GM18873 (cell line): ENCODE measurements around the gene STK33.

ENCODE experiments used
- ATAC-seq: cut with Tn5 transposase; IDR thresholded peaks from one replicate; pipeline ENCODE4 v1.9.1; 2021; ENCODE audit warnings: mild to moderate bottlenecking, moderate library complexity, moderate number of reproducible peaks; ENCODE audit not compliant: unreplicated experiment, low FRiP score

Gene STK33

DNA sequence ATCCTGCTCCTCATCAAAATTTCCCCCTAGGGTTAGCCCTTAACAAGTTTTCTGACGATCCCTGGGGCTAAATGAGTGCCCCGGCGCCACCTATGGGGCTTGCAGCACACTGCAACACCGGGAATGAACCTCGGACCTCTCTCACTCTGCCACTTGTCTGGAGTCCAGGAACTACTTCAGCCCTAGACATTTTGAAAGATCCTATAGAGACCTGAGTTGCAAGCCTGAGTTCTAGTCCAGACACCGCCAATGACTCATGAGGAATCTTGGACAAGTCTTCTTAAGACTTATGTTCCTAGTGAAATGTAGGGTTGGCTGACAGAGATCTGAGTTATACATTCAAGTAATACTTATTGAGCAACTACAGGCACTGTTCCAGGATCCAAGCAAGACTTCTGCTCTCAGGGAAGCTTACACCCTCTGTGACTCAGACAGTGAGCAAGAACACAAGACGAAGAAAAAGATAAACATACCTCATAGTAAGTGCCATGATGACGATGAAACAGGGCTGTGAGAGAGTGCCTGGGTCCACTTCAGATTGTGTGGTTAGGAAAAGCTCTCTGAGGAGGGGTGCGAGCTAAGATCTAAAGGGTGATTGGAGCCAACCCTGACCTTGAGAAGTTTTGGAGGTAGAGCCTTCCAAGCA, 10.2 kb upstream of the STK33 start:
- peak; percentile 55 for ATAC-seq

DNA sequence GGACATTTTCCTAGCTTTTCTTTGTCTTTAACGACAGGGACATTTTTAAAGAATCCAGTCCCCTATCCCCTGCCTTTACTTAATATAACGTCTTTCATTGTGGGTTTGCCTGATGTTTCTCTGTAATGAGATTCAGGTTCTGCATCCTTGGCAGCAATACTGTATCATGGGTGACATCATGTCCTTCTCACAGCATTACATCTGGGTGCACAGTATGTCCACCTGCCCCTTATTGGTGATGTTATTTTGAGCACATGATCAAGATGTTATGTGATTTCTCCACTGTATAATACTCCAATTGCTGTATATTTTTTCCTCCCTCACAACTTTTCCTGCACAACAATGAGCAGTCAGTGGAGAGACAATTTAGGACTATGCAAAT, 9.7 kb upstream of the STK33 start:
- no peak for ATAC-seq

DNA sequence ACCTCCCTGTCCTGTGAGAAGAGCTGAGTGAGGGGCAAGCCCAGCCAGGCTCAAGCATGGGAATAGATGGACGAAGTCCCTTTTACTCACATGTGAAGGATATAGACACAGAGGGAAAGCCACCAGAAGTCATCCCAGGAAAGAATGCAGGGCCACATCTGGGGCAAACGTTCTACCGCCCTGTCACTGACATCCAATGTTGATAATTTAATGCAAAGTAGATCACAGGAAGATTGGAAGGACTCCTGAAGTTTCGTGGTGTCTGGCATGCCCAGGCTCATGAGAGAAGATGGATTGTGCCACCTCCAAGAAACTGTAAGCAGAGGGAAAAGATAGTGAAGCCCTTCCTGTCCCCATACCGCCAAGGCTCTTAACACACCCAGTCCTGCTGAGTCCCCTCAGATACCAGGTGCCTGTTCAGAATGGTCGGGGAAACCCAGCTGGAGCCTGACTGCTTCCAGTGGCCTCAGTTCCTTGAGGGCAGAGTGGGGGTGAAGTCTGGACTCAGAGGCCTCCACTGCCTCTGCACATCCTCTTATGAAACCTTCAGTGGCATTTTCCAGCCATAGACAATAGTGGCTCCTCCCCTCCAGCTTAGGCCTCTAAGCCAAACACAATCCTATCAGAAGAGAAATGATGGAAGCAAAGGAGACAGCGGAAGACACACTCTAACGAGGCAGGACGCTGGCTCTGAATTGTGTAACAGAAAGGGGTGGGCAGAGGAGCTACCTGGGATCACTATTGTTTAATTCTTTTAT, 7.5 kb upstream of the STK33 start:
- no peak for ATAC-seq

DNA sequence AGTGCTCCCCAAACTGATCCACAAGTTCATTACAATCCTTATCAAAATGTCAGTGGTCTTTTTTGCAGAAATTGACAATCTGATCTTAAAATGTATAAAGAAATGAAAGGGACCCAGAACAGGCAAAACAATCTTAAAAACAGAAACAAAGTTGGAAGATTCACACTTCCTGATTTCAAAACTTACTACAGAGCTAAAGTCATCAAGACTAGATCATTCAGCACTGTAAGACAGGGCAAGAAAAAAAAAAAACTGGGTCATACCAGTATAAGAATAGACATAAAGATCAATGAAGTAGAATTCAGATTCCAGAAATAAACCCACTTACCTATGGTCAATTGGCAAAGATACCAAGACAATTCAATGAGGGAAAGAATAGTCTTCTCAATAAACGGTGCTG, 4.5 kb upstream of the STK33 start:
- ATAC-seq = no peak

DNA sequence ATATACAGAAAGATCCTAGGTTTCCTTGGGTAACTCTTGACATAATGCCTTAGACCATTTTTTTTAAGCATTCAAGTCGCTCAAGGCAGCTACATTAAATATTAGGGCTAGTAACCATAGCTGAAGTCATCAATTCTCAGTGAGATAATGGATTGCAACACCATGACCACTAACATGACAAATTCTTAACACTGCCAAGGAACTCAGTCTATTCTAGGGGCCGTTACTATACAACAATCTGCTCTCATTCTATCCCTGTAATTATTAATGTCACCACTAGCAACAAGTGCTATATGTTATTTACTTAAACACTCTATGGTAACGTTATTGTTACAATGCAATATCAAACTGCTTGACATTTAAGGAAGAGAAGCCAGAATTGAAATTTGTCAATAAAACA, 3.2 kb upstream of the STK33 start:
- ATAC-seq = no peak

DNA sequence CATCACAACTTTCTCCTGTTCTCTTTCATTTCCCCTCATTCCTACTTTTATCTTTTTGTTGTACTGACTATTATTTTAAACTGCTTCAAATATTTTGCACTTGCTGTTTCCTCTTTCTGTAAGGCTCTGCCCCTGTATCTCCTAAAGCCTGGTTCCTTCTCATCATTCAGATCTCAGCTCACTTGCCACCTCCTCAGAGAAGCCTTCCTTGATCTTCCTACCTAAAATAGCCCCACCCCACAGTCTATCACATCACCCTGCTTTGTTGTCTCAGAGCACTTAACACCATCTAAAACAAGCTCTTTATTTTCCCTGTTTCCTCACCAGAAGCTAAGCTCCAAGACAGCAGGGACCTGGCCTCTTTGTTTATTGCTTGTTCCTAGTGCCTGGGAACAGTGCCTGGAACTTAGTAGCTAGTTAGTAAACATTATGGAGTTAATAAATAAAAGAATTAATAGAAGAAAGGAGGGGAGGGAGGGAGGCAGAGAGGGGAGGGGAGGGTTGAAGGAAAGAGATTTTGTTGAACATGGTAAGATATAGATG, 2.5 kb upstream of the STK33 start:
- no peak for ATAC-seq

DNA sequence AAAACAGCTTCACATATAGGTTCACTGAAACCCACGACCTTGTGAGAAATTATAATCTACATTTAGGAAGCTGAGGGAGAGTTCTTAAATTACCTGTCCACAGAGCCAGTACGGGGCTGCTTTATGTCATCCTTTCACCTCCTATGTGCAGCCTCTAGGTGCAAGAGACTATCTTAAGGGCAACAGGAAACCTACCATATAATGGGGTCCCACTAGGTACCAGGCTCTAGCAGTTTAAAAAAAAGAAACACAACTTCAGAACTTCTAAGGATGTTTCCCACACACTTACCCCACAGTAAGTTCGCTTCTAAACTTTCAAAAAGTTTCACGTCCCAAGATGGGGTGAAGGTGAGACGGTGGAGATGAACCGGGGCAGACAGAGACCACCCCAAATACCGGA, 573 bp downstream of the STK33 start:
- ATAC-seq = no peak

DNA sequence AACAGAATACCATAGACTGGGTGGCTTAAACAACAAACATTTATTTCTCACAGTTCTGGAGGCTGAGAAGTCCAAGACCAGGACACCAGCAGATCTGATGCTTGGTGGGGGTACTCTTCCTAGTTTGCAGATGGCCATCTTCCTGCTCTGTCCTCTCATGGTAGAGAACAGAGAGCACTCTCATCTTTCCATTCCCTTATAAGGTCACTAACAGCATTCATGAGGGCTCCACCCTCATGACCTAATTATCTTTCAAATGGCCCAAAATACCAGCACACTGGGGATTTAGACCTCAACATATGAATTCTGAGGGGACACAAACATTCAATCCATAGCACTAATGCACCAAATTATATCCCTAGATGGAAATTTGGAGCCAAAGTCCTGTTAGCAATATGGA, 6.1 kb downstream of the STK33 start:
- ATAC-seq = no peak

DNA sequence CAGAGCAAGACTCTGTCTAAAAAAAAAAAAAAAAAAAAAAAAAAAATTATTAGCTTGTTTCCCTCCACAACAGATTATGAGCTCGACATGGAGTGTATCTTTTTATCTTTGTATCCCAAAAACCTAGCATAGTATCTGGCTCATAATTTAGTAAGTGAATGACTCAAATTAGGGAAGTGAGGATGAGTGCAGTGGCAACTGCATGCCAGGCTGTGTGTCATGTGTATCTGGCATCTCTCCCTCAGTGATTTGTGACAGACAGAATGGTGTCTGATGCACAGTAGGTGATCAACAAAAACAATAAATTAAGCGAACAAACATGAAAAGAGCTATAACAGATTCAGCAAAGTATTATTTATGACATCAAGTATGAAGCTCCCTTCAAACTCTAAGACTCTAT, 7.2 kb downstream of the STK33 start:
- no peak for ATAC-seq

DNA sequence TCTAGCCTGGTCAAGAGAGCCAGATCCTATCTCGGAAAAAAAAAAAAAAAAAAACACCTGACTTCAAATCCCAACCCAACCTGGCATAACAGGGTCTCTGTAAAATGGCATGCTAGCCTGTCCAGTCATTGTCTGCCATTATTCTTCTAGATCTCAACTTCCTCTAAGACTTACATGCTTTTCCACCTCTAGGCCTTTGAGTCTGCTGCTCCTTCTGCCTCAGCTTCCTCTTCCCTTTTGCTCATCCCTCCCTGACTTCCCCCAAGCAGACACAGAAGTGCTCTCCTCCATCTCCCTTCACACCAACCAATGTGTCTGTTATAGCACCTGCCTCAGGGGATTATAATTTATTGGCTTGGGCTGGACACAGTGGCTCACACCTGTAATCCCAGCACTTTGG, 7.8 kb downstream of the STK33 start:
- ATAC-seq = no peak

DNA sequence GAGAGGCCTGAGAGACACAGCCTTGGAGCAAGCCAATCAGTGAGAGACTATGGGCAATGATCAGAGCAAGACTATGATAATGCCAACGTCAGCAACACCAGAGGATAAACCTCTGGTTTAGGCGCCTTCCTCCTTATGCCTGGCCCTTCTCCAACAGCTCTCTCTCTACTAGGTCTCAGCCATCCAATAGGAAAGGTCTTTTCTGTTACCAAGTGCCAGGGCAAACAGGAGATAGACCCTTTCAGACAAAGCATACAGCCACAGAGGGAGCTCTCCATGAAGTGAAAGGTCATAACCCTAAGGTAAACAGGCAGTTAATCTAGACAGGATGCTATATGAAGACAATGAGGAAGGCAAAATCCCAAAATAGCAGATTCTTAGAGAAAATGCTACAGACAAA, 9.5 kb downstream of the STK33 start:
- ATAC-seq = no peak

DNA sequence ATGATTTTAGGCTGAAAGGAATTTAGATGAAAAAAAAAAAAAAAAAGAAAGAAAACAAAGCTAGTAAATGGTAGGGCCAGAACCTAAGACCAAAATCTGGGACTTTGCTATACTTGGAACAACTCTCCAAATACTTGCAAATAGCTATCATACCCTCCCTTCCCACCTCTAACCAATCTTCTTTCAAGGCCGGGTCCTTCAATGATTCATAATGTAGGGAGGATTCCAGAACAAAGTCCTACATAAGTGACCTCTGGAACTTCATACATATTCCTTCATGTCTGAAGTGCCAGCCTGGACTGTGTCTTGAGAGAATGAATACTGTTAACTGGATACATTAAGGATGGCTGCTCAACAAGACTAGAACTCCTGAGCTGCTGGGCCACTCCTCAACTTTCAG, 9.9 kb downstream of the STK33 start:
- no peak for ATAC-seq

DNA sequence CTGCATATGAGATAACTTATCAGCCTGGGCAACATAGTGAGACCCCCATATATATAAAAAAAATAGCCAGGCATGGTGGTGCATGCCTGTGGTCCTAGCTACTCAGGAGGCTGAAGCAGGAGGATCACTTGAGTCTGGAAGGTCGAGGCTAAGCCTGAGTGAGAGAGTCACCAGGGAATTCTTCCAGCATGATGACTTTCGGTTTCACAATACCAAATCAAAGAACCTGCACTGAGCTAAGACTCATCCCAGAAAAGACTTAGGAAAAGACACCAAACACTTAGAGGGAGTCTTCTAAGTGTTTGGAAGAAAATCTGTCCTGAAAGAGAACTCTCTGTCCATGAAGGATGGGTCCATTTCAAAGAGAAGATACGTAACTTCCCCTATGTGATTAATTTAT, 12.7 kb downstream of the STK33 start:
- no peak for ATAC-seq

DNA sequence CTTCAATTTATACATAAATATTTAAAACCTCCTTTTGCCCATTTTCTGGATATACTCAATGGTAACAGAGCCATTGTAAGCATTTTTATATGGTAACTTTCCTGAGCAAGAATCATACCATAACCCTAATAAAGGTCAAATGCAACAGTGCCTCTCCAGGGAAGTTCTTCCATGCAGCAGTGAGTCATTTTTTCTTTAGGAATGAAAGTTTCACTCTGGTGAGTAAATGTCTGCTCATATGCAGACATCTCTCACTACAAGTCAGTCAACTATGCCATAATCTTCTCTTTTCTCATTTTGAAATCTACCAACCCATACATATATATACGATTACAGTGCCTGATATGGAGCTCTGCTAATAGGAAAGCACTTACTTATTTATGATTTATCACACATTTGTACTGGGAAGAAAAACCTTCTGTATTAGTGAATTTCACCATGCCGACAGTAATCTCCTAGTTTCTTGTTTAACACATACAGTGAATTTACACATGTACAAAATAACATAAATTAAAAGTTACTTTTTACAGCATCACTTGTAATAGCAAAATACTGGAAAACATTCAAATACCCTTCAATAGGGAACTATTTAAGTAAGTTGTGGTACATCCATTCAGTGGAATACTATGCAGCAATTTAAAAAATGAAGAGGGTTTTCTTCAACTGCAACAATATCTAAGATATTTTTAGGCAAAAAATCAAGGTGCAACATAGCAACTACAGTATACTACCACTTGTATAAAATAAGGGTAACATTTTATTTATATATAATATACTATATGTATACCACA, 16.0 kb downstream of the STK33 start:
- no peak for ATAC-seq

DNA sequence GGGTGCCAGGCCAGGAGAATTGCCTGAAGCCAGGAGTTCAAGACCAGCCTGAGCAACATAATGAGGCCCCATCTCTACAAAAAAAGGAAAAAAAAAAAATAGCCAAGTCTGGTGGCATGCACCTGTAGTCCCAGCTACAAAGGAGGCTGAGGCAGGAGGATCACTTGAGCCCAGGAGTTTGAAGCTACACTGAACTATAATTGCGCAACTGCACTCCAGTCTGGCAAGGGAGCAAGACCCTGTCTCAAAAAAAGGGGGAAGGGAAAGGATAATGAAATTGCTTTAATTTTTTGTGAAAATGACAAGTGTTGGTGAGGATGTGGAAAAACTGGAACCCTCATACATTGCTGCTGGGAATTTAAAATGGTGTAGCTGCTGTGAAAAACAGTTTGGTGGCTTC, 19.2 kb downstream of the STK33 start:
- no peak for ATAC-seq

DNA sequence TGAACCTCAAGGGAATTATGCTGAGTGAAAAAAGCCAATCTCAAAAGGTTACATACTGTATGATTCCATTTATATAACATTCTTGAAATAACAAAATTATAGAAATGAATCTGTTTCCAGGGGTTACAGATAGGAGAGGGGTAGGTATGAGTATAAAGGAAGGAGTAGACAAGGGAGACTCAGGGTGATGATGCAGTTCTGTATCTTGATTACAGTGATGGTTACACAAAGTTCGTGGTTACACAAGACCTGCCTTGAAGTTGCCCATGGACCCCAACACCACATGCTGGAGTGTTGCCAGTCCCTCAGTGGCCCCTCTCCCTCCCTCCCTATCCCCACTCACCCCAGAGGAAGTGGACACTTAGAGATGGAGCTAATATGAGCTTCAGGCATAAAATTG, 20.3 kb downstream of the STK33 start:
- ATAC-seq = no peak

DNA sequence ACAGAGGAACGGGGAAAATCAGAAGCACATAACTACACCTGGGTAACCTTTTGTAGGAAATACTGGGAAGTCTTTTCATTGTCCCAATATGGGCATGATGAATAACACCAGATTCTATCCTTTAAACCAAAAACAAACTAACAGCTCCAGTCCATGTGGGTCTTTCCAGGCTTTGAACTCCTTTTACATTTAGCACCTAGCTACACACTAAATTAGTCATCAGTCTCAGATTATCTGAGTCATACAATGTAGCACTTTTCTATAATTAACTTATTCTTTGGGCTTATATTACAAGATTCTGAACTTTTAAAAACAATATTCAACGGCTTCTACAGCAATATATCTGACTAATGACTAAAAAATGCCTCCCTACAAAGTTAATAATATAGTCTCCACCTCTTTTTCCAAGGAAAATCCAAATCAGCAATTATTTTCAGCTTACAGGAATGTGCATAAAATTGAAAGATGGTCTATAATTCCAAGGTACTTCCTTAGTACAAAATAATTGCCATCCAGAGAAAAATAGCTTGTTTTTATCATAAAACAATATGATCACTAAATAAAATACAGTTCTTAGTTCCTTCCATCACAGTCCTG, 26.3 kb downstream of the STK33 start:
- ATAC-seq = no peak

DNA sequence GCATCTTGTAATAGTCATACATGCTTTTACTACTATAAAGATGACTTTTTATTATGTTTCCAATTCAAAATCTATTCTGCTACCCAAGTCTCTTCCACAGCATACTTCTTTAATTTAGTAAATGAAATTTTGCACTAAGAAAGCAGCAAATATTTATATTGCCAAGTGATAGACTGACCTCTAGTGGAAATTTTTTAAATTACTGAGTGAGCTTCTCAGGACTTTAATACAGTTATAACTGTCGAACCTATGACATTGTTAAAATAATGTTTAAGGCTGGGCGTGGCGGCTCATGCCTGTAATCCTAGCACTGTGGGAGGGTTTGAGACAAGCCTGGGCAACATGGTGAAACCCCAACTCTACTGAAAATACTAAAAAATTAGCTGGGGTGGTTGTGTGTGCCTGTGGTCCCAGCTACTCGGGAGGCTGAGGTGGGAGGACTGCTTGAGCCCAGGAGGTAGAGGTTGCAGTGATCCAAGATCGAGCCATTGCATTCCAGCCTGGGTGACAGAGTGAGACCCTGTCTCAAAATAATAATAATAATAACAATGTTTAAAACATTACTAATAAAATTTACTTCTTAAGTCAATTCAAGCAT, 27.3 kb downstream of the STK33 start:
- no peak for ATAC-seq

DNA sequence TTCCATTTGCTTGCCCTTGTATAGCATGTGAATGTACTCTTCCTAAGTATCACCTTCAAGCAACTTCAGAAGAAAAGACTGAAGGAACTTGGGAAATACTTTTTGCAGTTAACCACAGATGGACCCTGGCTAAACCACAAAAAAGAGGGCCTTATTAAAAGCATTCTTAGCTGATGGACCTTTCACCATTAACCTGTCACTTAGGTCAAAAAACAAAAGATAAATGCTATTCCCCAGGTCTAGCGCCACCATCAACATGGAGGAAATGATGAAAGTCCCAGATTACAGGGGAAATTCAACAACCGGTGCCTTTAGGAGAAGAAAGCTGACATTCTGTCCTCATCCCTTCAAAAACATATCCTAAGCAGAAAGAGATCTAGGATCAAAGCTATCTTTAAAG, 29.5 kb downstream of the STK33 start:
- no peak for ATAC-seq

DNA sequence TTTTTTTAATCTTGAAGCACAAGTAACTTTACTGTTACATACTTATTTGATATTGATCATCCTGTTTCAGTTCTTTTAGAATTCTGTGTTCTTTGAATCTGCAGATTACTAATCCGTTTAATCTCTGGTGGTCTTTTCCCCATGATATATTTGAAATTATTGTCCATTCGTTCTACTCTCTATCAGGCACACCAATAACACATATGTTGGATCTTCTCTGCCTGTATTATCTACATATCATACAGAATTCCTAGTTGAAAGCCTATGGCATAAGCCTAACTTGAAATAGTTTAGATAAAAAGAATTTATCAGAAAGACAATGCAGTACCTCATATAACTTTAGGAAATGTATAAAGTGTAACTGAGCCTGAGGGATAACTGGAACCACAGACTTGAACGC, 32.6 kb downstream of the STK33 start:
- no peak for ATAC-seq

DNA sequence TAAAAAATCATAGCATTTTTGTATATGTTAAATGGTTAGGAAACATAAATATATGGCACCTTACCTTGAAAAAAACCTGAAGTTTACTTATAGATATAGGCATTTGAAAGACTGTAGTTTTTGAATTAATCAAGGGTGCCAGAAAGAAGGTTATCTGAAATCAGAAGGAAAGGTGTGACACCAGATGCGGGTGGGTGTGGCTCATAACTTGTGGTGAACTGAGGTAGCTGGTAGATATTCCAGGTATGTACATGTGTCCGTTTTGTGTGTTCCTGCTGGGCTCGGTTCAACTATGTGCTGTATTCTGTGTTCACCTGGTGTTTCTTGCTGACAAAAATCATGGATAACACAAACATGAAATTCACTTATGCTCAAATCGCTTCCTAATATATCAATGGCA, 35.6 kb downstream of the STK33 start:
- no peak for ATAC-seq
